Measurements from ENCODE around the gene CRYBG1.

- TF ChIP-seq CTCF (IDR thresholded peaks at IDR 0.05) = peak in 5 of 6 experiments; percentile 21 to 34 (median 30)
- TF ChIP-seq POLR2A (IDR thresholded peaks at IDR 0.05) = no peak
These were observed 249.2 kb downstream of the CRYBG1 start for GRCh38 chr6:106609699-106610098.
